GM12878 (cell line): ENCODE measurements around the gene MAFB. TPM values are rescaled to one million over a fixed set of nuclear protein-coding genes. Genes with fewer than 3 reads are reported as not detected.

Experiments used
- ATAC-seq: fragments of 200-7000 bp; cut with Tn5 transposase; 3 replicates; pipeline ENCODE4 v1.9.1; 2020; ENCODE audit warnings: mild to moderate bottlenecking, moderate library complexity
- BruUV-seq: library from RNA; stranded (reverse); fragments of 400-500 nt; replicated peaks from 2 replicates; lab custom pipeline; 2021; lab: Mats Ljungman, UMichigan
- CTCF ChIA-PET: fragments of 300-600 bp; sonication (Branson Sonifier 250); formaldehyde crosslinking; extraction: SDS; loops from one replicate; lab custom pipeline; 2021; ENCODE audit warnings: inconsistent platforms; lab: Yijun Ruan, JAX
- POLR2A ChIA-PET: fragments of 350-600 bp; formaldehyde crosslinking; extraction: SDS; loops from one replicate; lab custom pipeline; 2021; ENCODE audit warnings: inconsistent platforms; lab: Charles Lee
- RAD21 ChIA-PET: fragments of 300-600 bp; sonication (Branson Sonifier 250); formaldehyde crosslinking; loops from one replicate; lab custom pipeline; 2023; ENCODE audit warnings: antibody characterized with exemption; ENCODE audit not compliant: unreplicated experiment; lab: Charles Lee
- SMC1A ChIA-PET: fragments of 300-600 bp; sonication (Branson Sonifier 250); formaldehyde crosslinking; loops from one replicate; lab custom pipeline; 2023; ENCODE audit not compliant: unreplicated experiment, uncharacterized antibody; lab: Charles Lee
- DNase-seq: peaks from one replicate; pipeline ENCODE4 v3.0.0-alpha.2; 2011; ENCODE audit warnings: low read depth, low spot score
- FAIRE-seq: peaks from 3 replicates; lab custom pipeline; 2011; peaks lifted over from hg19 to GRCh38; lab: Jason Lieb, UNC
- H2AFZ ChIP-seq: 2 replicates; pipeline ENCODE4 v1.6.0; 2011; ENCODE audit warnings: low read depth, low read length, control low read depth; ENCODE audit not compliant: control insufficient read depth
- H3K27ac ChIP-seq: 2 replicates; pipeline ENCODE4 v1.5.1; 2011; ENCODE audit warnings: control low read depth; ENCODE audit not compliant: control insufficient read depth, insufficient read depth
- H3K27me3 ChIP-seq, 2 experiments: replicated peaks in 1 of 2; 2 replicates each; pipeline versions ENCODE4 v1.6.0 to v1.6.1; 2011; ENCODE audit warnings: low read length in 1 of 2; ENCODE audit not compliant: control insufficient read depth in 2 of 2, insufficient read depth in 2 of 2
- H3K36me3 ChIP-seq, 2 experiments: 2 replicates each; pipeline ENCODE4 v1.5.1; 2011; ENCODE audit warnings: low read length in 1 of 2; ENCODE audit not compliant: control insufficient read depth in 2 of 2, insufficient read depth in 2 of 2
- H3K4me1 ChIP-seq: 2 replicates; pipeline ENCODE4 v1.6.1; 2011; ENCODE audit warnings: mild to moderate bottlenecking, low read length, moderate library complexity, mixed read lengths; ENCODE audit not compliant: control insufficient read depth, insufficient read depth
- H3K4me2 ChIP-seq: 2 replicates; pipeline ENCODE4 v1.6.0; 2011; ENCODE audit warnings: control low read depth; ENCODE audit not compliant: control insufficient read depth, insufficient read depth
- H3K4me3 ChIP-seq: fragments of 200-600 bp; sonication (generic); 2 replicates; pipeline ENCODE4 v1.5.1; 2016
- H3K79me2 ChIP-seq: 2 replicates; pipeline ENCODE4 v1.6.0; 2011; ENCODE audit warnings: low read length; ENCODE audit not compliant: control insufficient read depth, insufficient read depth
- H3K9ac ChIP-seq: 2 replicates; pipeline ENCODE4 v1.8.0; 2011; ENCODE audit warnings: low read length, control low read depth, mixed read lengths; ENCODE audit not compliant: control insufficient read depth, insufficient read depth
- H3K9me3 ChIP-seq: replicated peaks from 3 replicates; pipeline ENCODE4 v1.5.1; 2011; ENCODE audit warnings: mild to moderate bottlenecking, low read length; ENCODE audit not compliant: control insufficient read depth, insufficient read depth
- H4K20me1 ChIP-seq: 2 replicates; pipeline ENCODE4 v1.6.0; 2011; ENCODE audit not compliant: control insufficient read depth, insufficient read depth
- CBX3 ChIP-seq: fragments of 200-600 bp; sonication (generic); IDR thresholded peaks from 2 replicates; pipeline ENCODE4 v1.6.1; 2016; ENCODE audit warnings: low read depth, borderline replicate concordance
- CREM ChIP-seq: IDR thresholded peaks from 2 replicates; pipeline ENCODE4 v1.6.1; 2014; ENCODE audit warnings: antibody characterized with exemption, low read depth
- IRF3 ChIP-seq: fragments of 450-650 bp; IDR thresholded peaks from 2 replicates; pipeline ENCODE4 v1.6.1; 2014; ENCODE audit warnings: mild to moderate bottlenecking
- JUND ChIP-seq: IDR thresholded peaks from 2 replicates; pipeline ENCODE4 v1.6.1; 2012; ENCODE audit warnings: low read depth, mild to moderate bottlenecking, low read length, improper control_type of control experiment, moderate library complexity
- MYB ChIP-seq: fragments of 150-350 bp; IDR thresholded peaks from 2 replicates; pipeline ENCODE4 v1.6.1; 2014; ENCODE audit warnings: mild to moderate bottlenecking, low read depth, low read length, borderline replicate concordance
- PML ChIP-seq: IDR thresholded peaks from 2 replicates; pipeline ENCODE4 v1.6.1; 2012; ENCODE audit warnings: low read length, inconsistent platforms
- SIN3A ChIP-seq: IDR thresholded peaks from 2 replicates; pipeline ENCODE4 v1.6.1; 2012; ENCODE audit warnings: low read depth, low read length, improper control_type of control experiment
- SIX5 ChIP-seq: IDR thresholded peaks from 2 replicates; pipeline ENCODE4 v1.6.1; 2011; ENCODE audit warnings: mild to moderate bottlenecking, low read depth, low read length, moderate library complexity; ENCODE audit not compliant: severe bottlenecking
- SPI1 ChIP-seq: IDR thresholded peaks from 2 replicates; pipeline ENCODE4 v1.6.1; 2011; ENCODE audit warnings: low read depth, mild to moderate bottlenecking, low read length, moderate library complexity, borderline replicate concordance; ENCODE audit not compliant: insufficient read depth
- TCF12 ChIP-seq: IDR thresholded peaks from 2 replicates; pipeline ENCODE4 v1.6.1; 2011; ENCODE audit warnings: low read depth, mild to moderate bottlenecking, low read length
- WGBS: methylation state at CpG from one replicate; pipeline ENCODE4 v1.1.6; 2016; ENCODE audit warnings: low lambda C conversion rate; ENCODE audit not compliant: insufficient replicate concordance, insufficient coverage; ENCODE audit errors: missing lambda C conversion rate; 5-methylcytosine and 5-hydroxymethylcytosine counted together
- in situ Hi-C: fragments of 300-500 bp; cut with MboI; formaldehyde crosslinking; loops from 9 replicates; pipeline ENCODE4 v1.14.3; 2018; ENCODE audit warnings: mixed read lengths
- intact Hi-C: fragments of 100-400 bp; cut with micrococcal nuclease; formaldehyde crosslinking; loops from one replicate; pipeline ENCODE4 v1.14.2; 2022; ENCODE audit not compliant: unreplicated experiment
- polyA plus RNA-seq, 11 experiments: library from polyadenylated mRNA; depleted of rRNA in 4 of 11; unstranded in 6 of 11; stranded (reverse) in 5 of 11; fragments of >200 nt; fragmentation: Nextera tagmentation in 4 of 11; fragmentation: Illumina TruSeq in 1 of 11; extraction: Ambion mirVana in 4 of 11; extraction: Trizol in 1 of 11; gene quantifications; 1 replicate in 1 of 11; 2 replicates in 10 of 11; pipeline versions ENCODE4 v1.2.1 to v1.2.3, GENCODE V29; 2011 to 2016; ENCODE audit warnings: inconsistent platforms in 2 of 11, missing spikeins in 2 of 11, low read depth in 1 of 11
- total RNA-seq, 4 experiments: library from RNA; depleted of rRNA in 3 of 4; stranded (reverse); fragments of >200 nt in 3 of 4; fragmentation: Illumina TruSeq in 1 of 4; extraction: Trizol in 1 of 4; gene quantifications; 2 replicates each; pipeline versions ENCODE4 v1.2.1 to v1.2.3, GENCODE V29; 2013 to 2021
- TF ChIP-seq, protein P1 (sequence below): fragments of 450-650 bp; IDR thresholded peaks from 2 replicates; pipeline ENCODE4 v1.6.1; 2016; ENCODE audit warnings: mild to moderate bottlenecking
- TF ChIP-seq, protein P2 (sequence below): fragments of 150-350 bp; IDR thresholded peaks from 2 replicates; pipeline ENCODE4 v1.6.1; 2016; ENCODE audit warnings: low read depth, low read length
- TF ChIP-seq, protein P3 (sequence below): IDR thresholded peaks from 2 replicates; pipeline ENCODE4 v1.6.1; 2011; ENCODE audit warnings: low read depth, mild to moderate bottlenecking, low read length, moderate library complexity, borderline replicate concordance; ENCODE audit errors: extremely low read depth
- TF ChIP-seq, protein P4 (sequence below): IDR thresholded peaks from 2 replicates; pipeline ENCODE4 v1.6.1; 2011; ENCODE audit warnings: low read depth, low read length, improper control_type of control experiment, borderline replicate concordance

MAFB gene
- total and polyA plus RNA-seq, 10 of the 15 experiments (the other 5 are each of a cell fraction or from before 2014, with no cell fraction given) = 0.01 to 0.08 (median 0.01) TPM; not detected in 7

DNA sequence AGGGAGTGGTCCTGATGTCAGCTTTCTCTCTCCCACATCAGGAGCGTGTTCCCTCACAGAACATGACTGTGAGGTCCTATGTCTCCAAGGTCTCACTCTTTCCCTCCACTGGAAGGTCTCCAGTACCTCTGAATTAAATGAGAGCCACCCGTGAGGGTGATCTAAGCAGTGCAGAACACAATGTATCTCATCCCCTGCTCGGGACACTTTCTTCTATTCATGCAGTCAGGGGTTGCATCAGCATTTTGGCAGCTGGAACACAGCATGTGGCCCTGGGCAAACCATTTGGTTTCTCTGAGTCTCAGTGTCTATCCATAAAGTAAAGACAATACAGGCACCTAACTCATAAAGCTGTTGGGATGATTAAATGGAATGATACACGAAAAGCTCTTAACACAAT is 34.2 kb downstream of the MAFB start:
- no peak overlapping the region for H3K9ac ChIP-seq
- TF ChIP-seq IRF3 (no peak), CBX3 (no peak), MYB (no peak), JUND (no peak), CREM (no peak), SPI1 (no peak), TCF12 (no peak), SIN3A (no peak), SIX5 (no peak), PML (no peak)
- TF ChIP-seq, protein P1, sequence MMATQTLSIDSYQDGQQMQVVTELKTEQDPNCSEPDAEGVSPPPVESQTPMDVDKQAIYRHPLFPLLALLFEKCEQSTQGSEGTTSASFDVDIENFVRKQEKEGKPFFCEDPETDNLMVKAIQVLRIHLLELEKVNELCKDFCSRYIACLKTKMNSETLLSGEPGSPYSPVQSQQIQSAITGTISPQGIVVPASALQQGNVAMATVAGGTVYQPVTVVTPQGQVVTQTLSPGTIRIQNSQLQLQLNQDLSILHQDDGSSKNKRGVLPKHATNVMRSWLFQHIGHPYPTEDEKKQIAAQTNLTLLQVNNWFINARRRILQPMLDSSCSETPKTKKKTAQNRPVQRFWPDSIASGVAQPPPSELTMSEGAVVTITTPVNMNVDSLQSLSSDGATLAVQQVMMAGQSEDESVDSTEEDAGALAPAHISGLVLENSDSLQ = no peak
- TF ChIP-seq, protein P2, sequence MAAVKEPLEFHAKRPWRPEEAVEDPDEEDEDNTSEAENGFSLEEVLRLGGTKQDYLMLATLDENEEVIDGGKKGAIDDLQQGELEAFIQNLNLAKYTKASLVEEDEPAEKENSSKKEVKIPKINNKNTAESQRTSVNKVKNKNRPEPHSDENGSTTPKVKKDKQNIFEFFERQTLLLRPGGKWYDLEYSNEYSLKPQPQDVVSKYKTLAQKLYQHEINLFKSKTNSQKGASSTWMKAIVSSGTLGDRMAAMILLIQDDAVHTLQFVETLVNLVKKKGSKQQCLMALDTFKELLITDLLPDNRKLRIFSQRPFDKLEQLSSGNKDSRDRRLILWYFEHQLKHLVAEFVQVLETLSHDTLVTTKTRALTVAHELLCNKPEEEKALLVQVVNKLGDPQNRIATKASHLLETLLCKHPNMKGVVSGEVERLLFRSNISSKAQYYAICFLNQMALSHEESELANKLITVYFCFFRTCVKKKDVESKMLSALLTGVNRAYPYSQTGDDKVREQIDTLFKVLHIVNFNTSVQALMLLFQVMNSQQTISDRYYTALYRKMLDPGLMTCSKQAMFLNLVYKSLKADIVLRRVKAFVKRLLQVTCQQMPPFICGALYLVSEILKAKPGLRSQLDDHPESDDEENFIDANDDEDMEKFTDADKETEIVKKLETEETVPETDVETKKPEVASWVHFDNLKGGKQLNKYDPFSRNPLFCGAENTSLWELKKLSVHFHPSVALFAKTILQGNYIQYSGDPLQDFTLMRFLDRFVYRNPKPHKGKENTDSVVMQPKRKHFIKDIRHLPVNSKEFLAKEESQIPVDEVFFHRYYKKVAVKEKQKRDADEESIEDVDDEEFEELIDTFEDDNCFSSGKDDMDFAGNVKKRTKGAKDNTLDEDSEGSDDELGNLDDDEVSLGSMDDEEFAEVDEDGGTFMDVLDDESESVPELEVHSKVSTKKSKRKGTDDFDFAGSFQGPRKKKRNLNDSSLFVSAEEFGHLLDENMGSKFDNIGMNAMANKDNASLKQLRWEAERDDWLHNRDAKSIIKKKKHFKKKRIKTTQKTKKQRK = no peak
- TF ChIP-seq, protein P3, sequence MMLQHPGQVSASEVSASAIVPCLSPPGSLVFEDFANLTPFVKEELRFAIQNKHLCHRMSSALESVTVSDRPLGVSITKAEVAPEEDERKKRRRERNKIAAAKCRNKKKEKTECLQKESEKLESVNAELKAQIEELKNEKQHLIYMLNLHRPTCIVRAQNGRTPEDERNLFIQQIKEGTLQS = no peak
- TF ChIP-seq, protein P4, sequence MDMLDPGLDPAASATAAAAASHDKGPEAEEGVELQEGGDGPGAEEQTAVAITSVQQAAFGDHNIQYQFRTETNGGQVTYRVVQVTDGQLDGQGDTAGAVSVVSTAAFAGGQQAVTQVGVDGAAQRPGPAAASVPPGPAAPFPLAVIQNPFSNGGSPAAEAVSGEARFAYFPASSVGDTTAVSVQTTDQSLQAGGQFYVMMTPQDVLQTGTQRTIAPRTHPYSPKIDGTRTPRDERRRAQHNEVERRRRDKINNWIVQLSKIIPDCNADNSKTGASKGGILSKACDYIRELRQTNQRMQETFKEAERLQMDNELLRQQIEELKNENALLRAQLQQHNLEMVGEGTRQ = no peak
- TF ChIP-seq, all 136 proteins: peak for 0
- intact Hi-C loops = no loop called here
- RAD21 ChIA-PET = no interaction called here
- ATAC-seq (no peak), DNase-seq (no peak), FAIRE-seq (no peak)
- in situ Hi-C loops = no loop called here
- no peaks in the 10 kb centered on the region for H3K79me2 ChIP-seq
- H3K27me3 ChIP-seq = peaks cover 0 to 3% of the 10 kb centered on the region in 2 experiments; a peak in 1 of 4 replicates
- H4K20me1 ChIP-seq = no peaks in the 10 kb centered on the region
- WGBS = 19% methylated on average over 4 of the region's 4 CpGs
- no peak overlapping the region for H3K4me2 ChIP-seq
- H3K36me3 ChIP-seq = no peaks in the 10 kb centered on the region
- H3K27ac ChIP-seq = no peak overlapping the region
- CTCF ChIA-PET = no interaction called here
- no TSS peak for BruUV-seq
- SMC1A ChIA-PET = no interaction called here
- H2AFZ ChIP-seq = no peak overlapping the region
- no peak overlapping the region for H3K4me3 ChIP-seq
- H3K4me1 ChIP-seq = no peaks in the 10 kb centered on the region
- H3K9me3 ChIP-seq = no peaks in the 10 kb centered on the region
- POLR2A ChIA-PET = no interaction called here
